ENCODE measurements around the gene OR2A25. TPM values are rescaled to one million over a fixed set of nuclear protein-coding genes. Genes with fewer than 3 reads are reported as not detected.
"Not testable (repeated sequence)": the region's sequence is repeated elsewhere in the genome, so short reads cannot be mapped to it uniquely, and the experiment has no call there.

The OR2A25 gene
- total and polyA plus RNA-seq, 4 experiments from 2014 or later, result not detected

DNA sequence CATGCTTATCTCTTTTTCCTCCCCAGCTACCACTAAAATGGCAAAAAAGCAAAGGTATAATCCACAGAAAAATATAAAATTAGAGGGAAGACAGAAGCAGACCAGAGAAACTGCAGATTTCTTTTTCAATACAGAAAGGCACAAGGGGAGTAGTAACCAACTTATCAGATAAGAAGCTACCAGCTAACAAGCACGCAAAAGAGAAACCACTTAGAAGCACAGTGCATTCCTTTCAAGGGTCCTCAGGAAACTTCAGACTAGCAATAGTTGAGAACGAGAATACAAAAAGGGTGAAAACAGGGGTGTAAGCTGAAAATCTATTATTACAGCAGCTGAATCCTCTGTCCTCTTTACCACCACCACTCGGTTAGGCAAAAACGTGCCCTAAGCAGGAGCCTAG is 30.7 kb upstream of the OR2A25 start:
- Histone ChIP-seq H3K4me3 (ENCODE audit: low read length in 2 of 2) (no peak overlapping the region), H3K9me3 (ENCODE audit: control insufficient read depth in 1 of 2, low read length in 2 of 2) (no peaks in the 10 kb centered on the region), H3K27ac (ENCODE audit: low read depth, low read length) (no peak overlapping the region), H3K4me1 (ENCODE audit: insufficient read depth, low read length) (no peaks in the 10 kb centered on the region), H3K36me3 (ENCODE audit: insufficient read depth, low read length) (no peaks in the 10 kb centered on the region), H3K27me3 (ENCODE audit: insufficient read depth, low read length) (peaks cover 3% of the 10 kb centered on the region)
- Mint-ChIP-seq H3K27ac (no peak overlapping the region), H3K4me3 (no peak overlapping the region), H3K36me3 (no peaks in the 10 kb centered on the region), H3K4me1 (no peaks in the 10 kb centered on the region), H3K9me3 (no peaks in the 10 kb centered on the region), H3K27me3 (peaks cover 6 to 7% of the 10 kb centered on the region in 2 donors)
- POLR2A ChIA-PET (ENCODE audit: partially characterized antibody), result no interaction called here
- CTCF ChIA-PET (ENCODE audit: partially characterized antibody), result no interaction called here
- no peak for DNase-seq
- intact Hi-C loops (cut with micrococcal nuclease), result no loop called here

DNA sequence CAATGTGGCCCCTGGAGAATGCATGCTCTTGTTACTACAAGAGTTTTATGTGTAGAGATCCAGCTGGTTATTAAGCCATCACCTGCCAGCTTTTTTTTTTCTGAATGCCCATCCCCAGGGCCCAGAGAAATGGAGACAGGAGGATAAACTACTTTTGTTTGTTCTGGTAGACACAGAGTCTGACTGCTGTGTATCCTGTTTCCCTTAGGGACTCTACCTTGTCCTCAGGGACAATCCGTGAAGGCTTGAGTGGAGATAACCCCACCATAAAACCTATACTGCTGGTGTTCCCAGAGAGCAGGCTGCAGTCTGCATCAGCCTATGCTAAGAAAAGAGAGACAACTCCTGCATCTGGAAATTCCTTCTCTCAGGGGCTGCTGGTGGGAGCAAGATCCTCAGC is 21.0 kb upstream of the OR2A25 start, which contains the start of gene OR2A5:
OR2A5 (plus strand) TSS at position 301 of the 400 bp plus-strand sequence. CDS start 1,454 bp downstream, outside the sequence.
- Mint-ChIP-seq H3K4me1 (no peaks in the 10 kb centered on the region), H3K36me3 (no peaks in the 10 kb centered on the region), H3K4me3 (no peak within 1 kb of the TSS), H3K27me3 (peaks cover 6 to 13% of the 10 kb centered on the region in 2 donors), H3K27ac (no peak within 1 kb of the TSS), H3K9me3 (peaks cover 0 to 3% (median 0%) of the 10 kb centered on the region in 8 donors)
- no peak for DNase-seq
- Histone ChIP-seq H3K9me3 (ENCODE audit: control insufficient read depth in 1 of 2, low read length in 2 of 2) (no peaks in the 10 kb centered on the region), H3K27me3 (ENCODE audit: insufficient read depth, low read length) (no peaks in the 10 kb centered on the region), H3K4me1 (ENCODE audit: insufficient read depth, low read length) (no peaks in the 10 kb centered on the region), H3K27ac (ENCODE audit: low read depth, low read length) (no peak within 1 kb of the TSS), H3K4me3 (ENCODE audit: low read length in 2 of 2) (no peak within 1 kb of the TSS), H3K36me3 (ENCODE audit: insufficient read depth, low read length) (no peaks in the 10 kb centered on the region)
- ChIA-PET POLR2A (ENCODE audit: partially characterized antibody) (no interaction called here), CTCF (ENCODE audit: partially characterized antibody) (no interaction called here)
- intact Hi-C loops (cut with micrococcal nuclease), result no loop called here

DNA sequence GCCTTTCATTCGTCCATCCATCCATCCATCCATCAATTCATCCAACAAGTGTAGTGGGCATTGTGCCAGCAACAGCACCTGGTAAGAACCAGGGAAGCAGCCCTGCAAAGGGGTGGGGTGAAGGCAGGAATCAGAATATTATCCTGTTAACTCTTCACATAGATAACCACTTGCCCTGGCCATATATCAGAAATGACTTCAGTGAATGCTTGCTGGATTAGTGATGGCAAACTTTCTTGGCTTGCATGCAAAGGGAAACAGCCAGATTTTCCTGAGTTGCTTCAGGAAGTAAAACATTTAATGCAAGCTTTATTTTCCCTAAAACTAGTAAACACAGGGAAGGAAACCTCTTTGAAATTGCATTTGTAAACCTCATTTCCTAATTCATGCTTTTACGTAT is 20.1 kb upstream of the OR2A25 start:
- Mint-ChIP-seq H3K36me3 (no peaks in the 10 kb centered on the region), H3K4me1 (no peaks in the 10 kb centered on the region), H3K9me3 (peaks cover 0 to 3% (median 0%) of the 10 kb centered on the region in 8 donors), H3K27me3 (peaks cover 10 to 13% of the 10 kb centered on the region in 2 donors), H3K27ac (no peak overlapping the region), H3K4me3 (no peak overlapping the region)
- CTCF ChIA-PET (ENCODE audit: partially characterized antibody), result no interaction called here
- no peak overlapping the region for H3K27ac ChIP-seq (ENCODE audit: low read depth, low read length)
- intact Hi-C loops (cut with micrococcal nuclease), result no loop called here
- H3K4me1 ChIP-seq (ENCODE audit: insufficient read depth, low read length), result no peaks in the 10 kb centered on the region
- no peaks in the 10 kb centered on the region for H3K9me3 ChIP-seq (ENCODE audit: control insufficient read depth in 1 of 2, low read length in 2 of 2)
- H3K4me3 ChIP-seq (ENCODE audit: low read length in 2 of 2), result no peak overlapping the region
- POLR2A ChIA-PET (ENCODE audit: partially characterized antibody), result no interaction called here
- no peak for DNase-seq
- H3K27me3 ChIP-seq (ENCODE audit: insufficient read depth, low read length), result no peaks in the 10 kb centered on the region
- H3K36me3 ChIP-seq (ENCODE audit: insufficient read depth, low read length), result no peaks in the 10 kb centered on the region

DNA sequence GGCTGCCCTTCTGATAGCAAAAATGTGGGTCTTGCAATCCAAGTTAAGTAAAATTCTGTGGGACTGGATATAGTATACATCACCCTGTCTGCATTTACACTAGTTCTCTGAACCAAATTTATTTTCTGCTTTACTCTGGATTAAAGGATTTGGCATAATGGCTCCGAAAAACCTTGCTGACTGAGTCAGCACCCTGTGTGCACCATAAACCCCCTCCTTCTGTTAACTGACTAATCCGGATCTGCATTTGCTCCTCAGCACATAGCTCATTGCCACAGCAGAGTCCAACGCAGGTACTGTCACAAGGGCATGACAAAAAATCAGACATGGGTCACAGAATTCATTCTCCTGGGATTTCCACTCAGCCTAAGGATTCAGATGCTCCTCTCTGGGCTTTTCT is 19.5 kb upstream of the OR2A25 start:
- POLR2A ChIA-PET (ENCODE audit: partially characterized antibody), result no interaction called here
- H3K4me3 Mint-ChIP-seq, result no peak overlapping the region

DNA sequence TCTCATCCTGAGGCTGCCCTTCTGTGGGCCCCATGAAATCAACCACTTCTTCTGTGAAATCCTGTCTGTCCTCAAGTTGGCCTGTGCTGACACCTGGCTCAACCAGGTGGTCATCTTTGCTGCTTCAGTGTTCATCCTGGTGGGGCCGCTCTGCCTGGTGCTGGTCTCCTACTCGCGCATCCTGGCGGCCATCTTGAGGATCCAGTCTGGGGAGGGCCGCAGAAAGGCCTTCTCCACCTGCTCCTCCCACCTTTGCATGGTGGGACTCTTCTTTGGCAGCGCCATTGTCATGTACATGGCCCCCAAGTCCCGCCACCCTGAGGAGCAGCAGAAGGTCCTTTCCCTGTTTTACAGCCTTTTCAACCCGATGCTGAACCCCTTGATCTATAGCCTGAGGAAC is 18.7 kb upstream of the OR2A25 start:
- DNase-seq; CTCF ChIA-PET (ENCODE audit: partially characterized antibody); H3K27ac Mint-ChIP-seq; H3K9me3 ChIP-seq (ENCODE audit: control insufficient read depth in 1 of 2, low read length in 2 of 2); H3K36me3 ChIP-seq (ENCODE audit: insufficient read depth, low read length); H3K4me1 ChIP-seq (ENCODE audit: insufficient read depth, low read length); H3K9me3 Mint-ChIP-seq; intact Hi-C loops (cut with micrococcal nuclease); H3K27ac ChIP-seq (ENCODE audit: low read depth, low read length); H3K4me1 Mint-ChIP-seq; H3K27me3 ChIP-seq (ENCODE audit: insufficient read depth, low read length); H3K36me3 Mint-ChIP-seq; H3K4me3 Mint-ChIP-seq; POLR2A ChIA-PET (ENCODE audit: partially characterized antibody); H3K4me3 ChIP-seq (ENCODE audit: low read length in 2 of 2): not testable (repeated sequence)
- peaks cover 13% of the 10 kb centered on the region in 2 donors for H3K27me3 Mint-ChIP-seq

More for the DNA sequence above, 19.5 kb upstream of the OR2A25 start:
- no peak for DNase-seq
- Histone ChIP-seq H3K4me3 (ENCODE audit: low read length in 2 of 2) (no peak overlapping the region), H3K9me3 (ENCODE audit: control insufficient read depth in 1 of 2, low read length in 2 of 2) (no peaks in the 10 kb centered on the region), H3K27ac (ENCODE audit: low read depth, low read length) (no peak overlapping the region), H3K4me1 (ENCODE audit: insufficient read depth, low read length) (no peaks in the 10 kb centered on the region), H3K36me3 (ENCODE audit: insufficient read depth, low read length) (no peaks in the 10 kb centered on the region), H3K27me3 (ENCODE audit: insufficient read depth, low read length) (no peaks in the 10 kb centered on the region)
- intact Hi-C loops (cut with micrococcal nuclease), result no loop called here
- CTCF ChIA-PET (ENCODE audit: partially characterized antibody), result no interaction called here
- H3K27me3 Mint-ChIP-seq, result peaks cover 10 to 13% of the 10 kb centered on the region in 2 donors
- H3K27ac Mint-ChIP-seq, result no peak overlapping the region
- peaks cover 0 to 1% (median 0%) of the 10 kb centered on the region in 8 donors for H3K9me3 Mint-ChIP-seq
- H3K36me3 Mint-ChIP-seq, result no peaks in the 10 kb centered on the region
- H3K4me1 Mint-ChIP-seq, result no peaks in the 10 kb centered on the region

DNA sequence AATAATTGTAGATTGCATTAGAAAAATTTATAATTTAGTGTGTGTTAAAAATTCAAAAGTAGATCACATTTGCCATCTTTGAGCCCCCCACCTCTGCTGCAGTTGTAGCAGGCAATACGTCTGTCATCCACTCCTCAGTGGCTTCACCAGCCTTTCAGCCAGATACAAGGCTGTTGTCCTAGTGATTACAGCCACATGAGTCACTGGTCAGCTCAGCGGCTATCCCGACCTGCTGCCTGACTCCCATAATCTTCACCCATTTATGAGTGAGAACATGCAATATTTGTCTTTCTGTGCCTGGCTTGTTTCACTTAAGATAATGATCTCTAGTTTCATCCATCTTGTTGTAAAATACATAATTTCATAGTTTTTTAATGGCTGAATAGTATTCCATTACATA is 11.7 kb upstream of the OR2A25 start:
- DNase-seq, result no peak
- Histone ChIP-seq H3K36me3 (ENCODE audit: insufficient read depth, low read length) (no peaks in the 10 kb centered on the region), H3K4me3 (ENCODE audit: low read length in 2 of 2) (no peak overlapping the region), H3K9me3 (ENCODE audit: control insufficient read depth in 1 of 2, low read length in 2 of 2) (no peaks in the 10 kb centered on the region), H3K4me1 (ENCODE audit: insufficient read depth, low read length) (no peaks in the 10 kb centered on the region), H3K27ac (ENCODE audit: low read depth, low read length) (no peak overlapping the region), H3K27me3 (ENCODE audit: insufficient read depth, low read length) (no peaks in the 10 kb centered on the region)
- Mint-ChIP-seq H3K27me3 (peaks cover 7 to 13% of the 10 kb centered on the region in 2 donors), H3K4me1 (no peaks in the 10 kb centered on the region), H3K9me3 (peaks cover 0 to 19% (median 6%) of the 10 kb centered on the region in 8 donors), H3K27ac (no peak overlapping the region), H3K36me3 (no peaks in the 10 kb centered on the region), H3K4me3 (no peak overlapping the region)
- POLR2A ChIA-PET (ENCODE audit: partially characterized antibody), result no interaction called here
- intact Hi-C loops (cut with micrococcal nuclease), result no loop called here
- CTCF ChIA-PET (ENCODE audit: partially characterized antibody), result no interaction called here

DNA sequence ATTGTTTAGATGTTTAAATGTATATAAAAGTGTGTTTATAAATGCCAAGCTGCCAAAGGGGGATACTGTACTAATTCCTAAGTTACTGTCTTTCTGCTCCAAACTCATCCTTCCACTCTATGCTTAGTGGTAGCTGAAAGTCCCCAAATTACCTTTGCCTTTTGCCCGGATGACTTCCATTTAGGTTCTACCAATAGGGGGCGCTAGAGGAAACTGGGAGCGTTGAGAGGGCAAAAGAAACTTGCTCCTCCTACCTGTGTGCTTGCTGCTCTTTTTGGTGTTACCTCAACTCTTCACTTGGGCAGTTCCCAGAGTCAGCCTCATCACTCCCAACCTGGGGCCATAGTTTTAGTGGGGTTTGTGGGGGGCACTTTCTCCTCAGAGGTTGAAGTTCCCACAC is 5.9 kb upstream of the OR2A25 start:
- Histone ChIP-seq H3K27me3 (ENCODE audit: insufficient read depth, low read length) (no peaks in the 10 kb centered on the region), H3K36me3 (ENCODE audit: insufficient read depth, low read length) (no peaks in the 10 kb centered on the region), H3K9me3 (ENCODE audit: control insufficient read depth in 1 of 2, low read length in 2 of 2) (no peaks in the 10 kb centered on the region), H3K4me1 (ENCODE audit: insufficient read depth, low read length) (no peaks in the 10 kb centered on the region), H3K27ac (ENCODE audit: low read depth, low read length) (no peak overlapping the region), H3K4me3 (ENCODE audit: low read length in 2 of 2) (no peak overlapping the region)
- Mint-ChIP-seq H3K4me3 (no peak overlapping the region), H3K9me3 (peaks cover 0 to 15% (median 4%) of the 10 kb centered on the region in 8 donors), H3K27ac (no peak overlapping the region), H3K27me3 (peaks cover 9 to 15% of the 10 kb centered on the region in 2 donors), H3K36me3 (no peaks in the 10 kb centered on the region), H3K4me1 (no peaks in the 10 kb centered on the region)
- intact Hi-C loops (cut with micrococcal nuclease), result no loop called here
- CTCF ChIA-PET (ENCODE audit: partially characterized antibody), result interaction anchor here (1.0 kb wide), 1 partner anchor 64 kb away, joined by 3 read pairs; no protein-coding TSS in a partner anchor
- no peak for DNase-seq
- POLR2A ChIA-PET (ENCODE audit: partially characterized antibody), result no interaction called here

DNA sequence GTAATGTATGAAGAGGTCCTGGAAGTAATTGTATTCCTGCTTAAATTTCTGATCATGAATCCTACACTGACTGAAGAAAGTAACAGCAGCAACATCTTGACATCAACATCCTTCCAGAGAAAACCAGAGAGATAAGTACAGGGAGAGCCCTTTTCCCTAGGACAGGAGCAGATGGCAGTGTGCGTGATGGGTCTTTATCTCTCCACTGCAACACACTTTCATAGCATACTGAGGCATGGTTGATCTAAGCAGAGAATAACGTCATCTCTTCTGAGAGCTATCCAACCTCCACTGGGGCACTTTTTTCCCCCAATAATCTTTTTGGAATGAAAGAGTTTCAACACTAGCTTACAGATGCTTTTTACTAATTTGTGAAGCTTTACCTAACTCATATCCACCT is 342 bp downstream of the OR2A25 start:
- ChIA-PET CTCF (ENCODE audit: partially characterized antibody) (no interaction called here), POLR2A (ENCODE audit: partially characterized antibody) (no interaction called here)
- Mint-ChIP-seq H3K27me3 (peaks cover 7 to 8% of the 10 kb centered on the region in 2 donors), H3K36me3 (no peaks in the 10 kb centered on the region), H3K4me3 (no peak overlapping the region), H3K27ac (no peak overlapping the region), H3K9me3 (no peaks in the 10 kb centered on the region), H3K4me1 (no peaks in the 10 kb centered on the region)
- no peak for DNase-seq
- Histone ChIP-seq H3K27me3 (ENCODE audit: insufficient read depth, low read length) (no peaks in the 10 kb centered on the region), H3K27ac (ENCODE audit: low read depth, low read length) (no peak overlapping the region), H3K4me1 (ENCODE audit: insufficient read depth, low read length) (no peaks in the 10 kb centered on the region), H3K36me3 (ENCODE audit: insufficient read depth, low read length) (no peaks in the 10 kb centered on the region), H3K9me3 (ENCODE audit: control insufficient read depth in 1 of 2, low read length in 2 of 2) (no peaks in the 10 kb centered on the region), H3K4me3 (ENCODE audit: low read length in 2 of 2) (no peak overlapping the region)
- intact Hi-C loops (cut with micrococcal nuclease), result no loop called here
